NCI-H1436 (cell line): ENCODE measurements around the gene NARF.

Source experiments
- DNase-seq: peaks from one replicate; lab custom pipeline; 2025; lab: John Stamatoyannopoulos, UW

Gene NARF

GRCh38 chr17:82433560-82434215, 24.9 kb upstream of the NARF start:
- no peak for DNase-seq

GRCh38 chr17:82434216-82434565, 24.4 kb upstream of the NARF start:
- no peak for DNase-seq

- DNase-seq = no peak
Measured at GRCh38 chr17:82435103-82435502, 23.4 kb upstream of the NARF start.

- DNase-seq = no peak
Measured at GRCh38 chr17:82435601-82436583, 22.6 kb upstream of the NARF start.

GRCh38 chr17:82436601-82437324, 21.8 kb upstream of the NARF start:
- no peak for DNase-seq

- no peak for DNase-seq
Measured at GRCh38 chr17:82437325-82437668, 21.2 kb upstream of the NARF start.

- DNase-seq = no peak
Measured at GRCh38 chr17:82438401-82439193, 19.9 kb upstream of the NARF start.

GRCh38 chr17:82439194-82439828, 19.2 kb upstream of the NARF start:
- no peak for DNase-seq

- DNase-seq = no peak
Measured at GRCh38 chr17:82439829-82440365, 18.6 kb upstream of the NARF start.

GRCh38 chr17:82440469-82440981, 18.0 kb upstream of the NARF start:
- DNase-seq = no peak

- DNase-seq = peak; percentile 43
Measured at GRCh38 chr17:82440991-82441627, 17.4 kb upstream of the NARF start.

- DNase-seq = no peak
Measured at GRCh38 chr17:82441691-82442487, 16.7 kb upstream of the NARF start.

GRCh38 chr17:82442643-82443464, 15.7 kb upstream of the NARF start:
- DNase-seq = no peak

GRCh38 chr17:82443465-82444283, 14.9 kb upstream of the NARF start:
- no peak for DNase-seq

GRCh38 chr17:82444284-82444893, 14.2 kb upstream of the NARF start:
- no peak for DNase-seq

- DNase-seq = no peak
Measured at GRCh38 chr17:82444941-82445521, 13.5 kb upstream of the NARF start.

- no peak for DNase-seq
Measured at GRCh38 chr17:82445542-82445941, 13.0 kb upstream of the NARF start.
